Gastroesophageal sphincter (tissue), 3 donors: ENCODE measurements around the gene PALB2.

Experiments used
- EP300 ChIP-seq: sonication (generic); formaldehyde crosslinking; IDR thresholded peaks from one replicate; pipeline ENCODE4 v1.6.1; 2017; ENCODE audit warnings: antibody characterized with exemption, mild to moderate bottlenecking
- TF ChIP-seq, protein P1 (sequence below), 4 experiments: fragments of 200-600 bp in 2 of 4; fragments of 450-650 bp in 2 of 4; sonication (generic) in 1 of 4; IDR thresholded peaks; one replicate each; pipeline ENCODE4 v1.5.1; 2017 to 2019; ENCODE audit warnings: antibody characterized with exemption in 4 of 4, mild to moderate bottlenecking in 2 of 4, moderate library complexity in 2 of 4

DNA sequence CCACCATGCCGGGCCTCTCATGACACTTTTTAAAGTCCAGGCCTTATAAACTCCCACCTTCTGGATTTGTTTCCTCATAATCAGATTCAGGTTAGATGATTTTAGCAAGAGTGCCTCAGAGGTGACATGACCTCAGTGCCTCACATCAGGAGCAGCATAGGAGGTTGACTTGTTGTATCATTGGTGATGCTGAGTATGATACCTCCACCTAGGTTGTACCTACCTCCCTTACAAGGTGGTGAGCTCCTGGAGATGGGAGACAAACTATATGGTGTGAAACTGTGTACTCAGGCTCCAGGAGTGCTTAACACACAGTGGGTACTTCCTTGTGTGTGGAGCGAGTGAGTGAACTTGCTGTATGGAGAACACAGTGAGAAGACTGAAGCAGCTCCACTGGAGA lies 63.6 kb downstream of the PALB2 start:
- TF ChIP-seq, protein P1, sequence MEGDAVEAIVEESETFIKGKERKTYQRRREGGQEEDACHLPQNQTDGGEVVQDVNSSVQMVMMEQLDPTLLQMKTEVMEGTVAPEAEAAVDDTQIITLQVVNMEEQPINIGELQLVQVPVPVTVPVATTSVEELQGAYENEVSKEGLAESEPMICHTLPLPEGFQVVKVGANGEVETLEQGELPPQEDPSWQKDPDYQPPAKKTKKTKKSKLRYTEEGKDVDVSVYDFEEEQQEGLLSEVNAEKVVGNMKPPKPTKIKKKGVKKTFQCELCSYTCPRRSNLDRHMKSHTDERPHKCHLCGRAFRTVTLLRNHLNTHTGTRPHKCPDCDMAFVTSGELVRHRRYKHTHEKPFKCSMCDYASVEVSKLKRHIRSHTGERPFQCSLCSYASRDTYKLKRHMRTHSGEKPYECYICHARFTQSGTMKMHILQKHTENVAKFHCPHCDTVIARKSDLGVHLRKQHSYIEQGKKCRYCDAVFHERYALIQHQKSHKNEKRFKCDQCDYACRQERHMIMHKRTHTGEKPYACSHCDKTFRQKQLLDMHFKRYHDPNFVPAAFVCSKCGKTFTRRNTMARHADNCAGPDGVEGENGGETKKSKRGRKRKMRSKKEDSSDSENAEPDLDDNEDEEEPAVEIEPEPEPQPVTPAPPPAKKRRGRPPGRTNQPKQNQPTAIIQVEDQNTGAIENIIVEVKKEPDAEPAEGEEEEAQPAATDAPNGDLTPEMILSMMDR (IDR thresholded peaks at IDR 0.05): no peak
- no peak for TF ChIP-seq EP300
